Endodermal cell (in vitro differentiated cells): Measurements from ENCODE around the gene GPR153. TPM values are rescaled to one million over a fixed set of nuclear protein-coding genes. Genes with fewer than 3 reads are reported as not detected.

Experiments used
- DNase-seq: peaks from one replicate; pipeline ENCODE4 v3.0.0-alpha.2; 2017
- H3K27ac ChIP-seq: 2 replicates; pipeline ENCODE4 v1.5.1; 2013; ENCODE audit warnings: mild to moderate bottlenecking, low read depth, low read length, moderate library complexity
- H3K27me3 ChIP-seq: 2 replicates; pipeline ENCODE4 v1.6.1; 2013; ENCODE audit warnings: mild to moderate bottlenecking, low read length, moderate library complexity; ENCODE audit not compliant: insufficient read depth, control insufficient read depth, poor library complexity, severe bottlenecking
- H3K36me3 ChIP-seq: 2 replicates; pipeline ENCODE4 v1.7.0; 2013; ENCODE audit warnings: mild to moderate bottlenecking, low read length, moderate library complexity; ENCODE audit not compliant: control insufficient read depth, insufficient read depth
- H3K4me1 ChIP-seq: one replicate; pipeline ENCODE4 v1.7.0; 2013; ENCODE audit warnings: low read length; ENCODE audit not compliant: control insufficient read depth, insufficient read depth
- H3K4me3 ChIP-seq: 2 replicates; pipeline ENCODE4 v1.5.1; 2013; ENCODE audit warnings: mild to moderate bottlenecking, low read length, moderate library complexity
- H3K9ac ChIP-seq: 2 replicates; pipeline ENCODE4 v1.6.1; 2013; ENCODE audit warnings: mild to moderate bottlenecking, low read length, moderate library complexity; ENCODE audit not compliant: poor library complexity, severe bottlenecking; ENCODE audit errors: extremely low read depth
- H3K9me3 ChIP-seq: 2 replicates; pipeline ENCODE4 v1.6.1; 2013; ENCODE audit warnings: mild to moderate bottlenecking, low read length, moderate library complexity; ENCODE audit not compliant: control insufficient read depth
- H3K27ac Mint-ChIP-seq: 2 replicates; pipeline ENCODE4 v1.8.0; 2020; ENCODE audit warnings: mixed read lengths
- H3K27me3 Mint-ChIP-seq: 2 replicates; pipeline ENCODE4 v1.8.0; 2021; ENCODE audit warnings: mild to moderate bottlenecking, mixed read lengths; ENCODE audit not compliant: insufficient read depth
- H3K36me3 Mint-ChIP-seq: 2 replicates; pipeline ENCODE4 v1.8.0; 2020; ENCODE audit warnings: low read depth, mixed read lengths
- H3K4me1 Mint-ChIP-seq: 2 replicates; pipeline ENCODE4 v1.8.0; 2020; ENCODE audit warnings: mixed read lengths
- H3K4me3 Mint-ChIP-seq: 2 replicates; pipeline ENCODE4 v1.8.0; 2020; ENCODE audit warnings: mild to moderate bottlenecking, moderate library complexity, mixed read lengths
- H3K9me3 Mint-ChIP-seq: 2 replicates; pipeline ENCODE4 v1.8.0; 2020; ENCODE audit warnings: mild to moderate bottlenecking, mixed read lengths
- WGBS, 2 experiments: methylation state at CpG; one replicate each; pipeline versions ENCODE4 v1.1.5 to v1.1.7; 2013; ENCODE audit warnings: missing lambda C conversion rate in 2 of 2, mixed read lengths in 1 of 2; ENCODE audit not compliant: insufficient coverage in 1 of 2, insufficient read length in 1 of 2; 5-methylcytosine and 5-hydroxymethylcytosine counted together
- total RNA-seq, 2 donors: library from RNA; stranded (reverse); fragmentation: NEBNext Ultra II Directional in 1 of 2; extraction: Animal tissue kit (Norgen Biotek cat#: 25700) in 1 of 2; gene quantifications; 2 replicates in 1 of 2; 3 replicates in 1 of 2; pipeline ENCODE4 v1.2.1, GENCODE V29; 2021
- TF ChIP-seq, protein P1 (sequence below): fragments of 200-600 bp; sonication (generic); conservative IDR thresholded peaks from 2 replicates; pipeline ENCODE4 v1.5.0; 2021; ENCODE audit warnings: antibody characterized with exemption, mild to moderate bottlenecking

The GPR153 gene
- total RNA-seq, 2 donors from 2014 or later, result 2.4 to 2.8 TPM

- Histone ChIP-seq H3K4me1 (no peaks in the 10 kb centered on the region), H3K36me3 (no peaks in the 10 kb centered on the region), H3K27ac (no peak overlapping the region), H3K4me3 (no peak overlapping the region), H3K27me3 (no peaks in the 10 kb centered on the region), H3K9me3 (no peaks in the 10 kb centered on the region), H3K9ac (no peak overlapping the region)
- DNase-seq, result no peak
- no peaks in the 10 kb centered on the region for H3K4me1 Mint-ChIP-seq
- H3K27ac Mint-ChIP-seq, result no peak overlapping the region
- 90 to 98% methylated on average over 6 to 11 of the region's 11 CpGs for WGBS, 2 experiments
- TF ChIP-seq, protein P1, sequence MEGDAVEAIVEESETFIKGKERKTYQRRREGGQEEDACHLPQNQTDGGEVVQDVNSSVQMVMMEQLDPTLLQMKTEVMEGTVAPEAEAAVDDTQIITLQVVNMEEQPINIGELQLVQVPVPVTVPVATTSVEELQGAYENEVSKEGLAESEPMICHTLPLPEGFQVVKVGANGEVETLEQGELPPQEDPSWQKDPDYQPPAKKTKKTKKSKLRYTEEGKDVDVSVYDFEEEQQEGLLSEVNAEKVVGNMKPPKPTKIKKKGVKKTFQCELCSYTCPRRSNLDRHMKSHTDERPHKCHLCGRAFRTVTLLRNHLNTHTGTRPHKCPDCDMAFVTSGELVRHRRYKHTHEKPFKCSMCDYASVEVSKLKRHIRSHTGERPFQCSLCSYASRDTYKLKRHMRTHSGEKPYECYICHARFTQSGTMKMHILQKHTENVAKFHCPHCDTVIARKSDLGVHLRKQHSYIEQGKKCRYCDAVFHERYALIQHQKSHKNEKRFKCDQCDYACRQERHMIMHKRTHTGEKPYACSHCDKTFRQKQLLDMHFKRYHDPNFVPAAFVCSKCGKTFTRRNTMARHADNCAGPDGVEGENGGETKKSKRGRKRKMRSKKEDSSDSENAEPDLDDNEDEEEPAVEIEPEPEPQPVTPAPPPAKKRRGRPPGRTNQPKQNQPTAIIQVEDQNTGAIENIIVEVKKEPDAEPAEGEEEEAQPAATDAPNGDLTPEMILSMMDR, result no peak
- H3K9me3 Mint-ChIP-seq, result no peaks in the 10 kb centered on the region
- no peak overlapping the region for H3K4me3 Mint-ChIP-seq
- no peaks in the 10 kb centered on the region for H3K27me3 Mint-ChIP-seq
- no peaks in the 10 kb centered on the region for H3K36me3 Mint-ChIP-seq
Observed at GRCh38 chr1:6285336-6285735, 24.4 kb upstream of the GPR153 start.

DNA sequence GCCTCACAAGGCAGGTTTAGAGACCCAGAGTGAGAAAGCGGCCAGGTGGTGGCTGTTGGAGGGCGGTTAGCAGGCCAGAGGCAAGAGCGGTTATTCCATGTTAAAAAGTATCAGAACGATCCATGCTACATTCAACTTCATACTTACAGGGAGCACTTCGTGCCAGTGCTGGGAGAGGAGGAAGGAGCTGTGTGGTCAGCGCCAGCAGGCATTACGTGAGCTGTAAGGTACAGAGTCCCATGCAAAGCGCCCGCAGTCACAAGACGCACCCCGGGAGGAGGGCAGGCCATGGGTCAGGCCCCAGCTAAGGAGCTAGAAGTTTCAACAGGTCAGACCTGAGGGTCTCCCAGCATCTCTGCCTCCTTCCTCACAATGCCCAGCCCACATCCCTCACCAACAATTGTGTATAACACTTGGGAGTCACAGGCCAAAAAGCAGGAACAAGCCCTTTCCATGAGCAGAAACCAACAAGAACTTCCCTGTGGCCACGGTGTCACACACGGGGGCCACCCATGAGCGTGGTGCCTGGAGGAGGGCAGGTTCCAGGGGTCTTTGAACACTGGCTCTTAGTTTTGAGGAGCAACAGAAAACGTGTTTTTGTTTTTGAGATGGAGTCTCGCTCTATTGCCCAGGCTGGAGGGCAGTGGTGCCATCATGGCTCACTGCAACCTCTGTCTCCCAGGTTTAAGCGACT, 21.8 kb upstream of the GPR153 start:
- no peaks in the 10 kb centered on the region for H3K27me3 ChIP-seq
- no peak overlapping the region for H3K4me3 ChIP-seq
- Mint-ChIP-seq H3K27ac (peak overlapping the region; percentile 39), H3K4me1 (no peaks in the 10 kb centered on the region), H3K27me3 (no peaks in the 10 kb centered on the region), H3K4me3 (no peak overlapping the region), H3K36me3 (no peaks in the 10 kb centered on the region), H3K9me3 (no peaks in the 10 kb centered on the region)
- H3K9ac ChIP-seq, result no peak overlapping the region
- H3K9me3 ChIP-seq, result no peaks in the 10 kb centered on the region
- 94 to 99% methylated on average over 14 to 17 of the region's 17 CpGs for WGBS, 2 experiments
- TF ChIP-seq, protein P1, result no peak
- DNase-seq, result no peak
- H3K27ac ChIP-seq, result no peak overlapping the region
- no peaks in the 10 kb centered on the region for H3K4me1 ChIP-seq
- H3K36me3 ChIP-seq, result no peaks in the 10 kb centered on the region

DNA sequence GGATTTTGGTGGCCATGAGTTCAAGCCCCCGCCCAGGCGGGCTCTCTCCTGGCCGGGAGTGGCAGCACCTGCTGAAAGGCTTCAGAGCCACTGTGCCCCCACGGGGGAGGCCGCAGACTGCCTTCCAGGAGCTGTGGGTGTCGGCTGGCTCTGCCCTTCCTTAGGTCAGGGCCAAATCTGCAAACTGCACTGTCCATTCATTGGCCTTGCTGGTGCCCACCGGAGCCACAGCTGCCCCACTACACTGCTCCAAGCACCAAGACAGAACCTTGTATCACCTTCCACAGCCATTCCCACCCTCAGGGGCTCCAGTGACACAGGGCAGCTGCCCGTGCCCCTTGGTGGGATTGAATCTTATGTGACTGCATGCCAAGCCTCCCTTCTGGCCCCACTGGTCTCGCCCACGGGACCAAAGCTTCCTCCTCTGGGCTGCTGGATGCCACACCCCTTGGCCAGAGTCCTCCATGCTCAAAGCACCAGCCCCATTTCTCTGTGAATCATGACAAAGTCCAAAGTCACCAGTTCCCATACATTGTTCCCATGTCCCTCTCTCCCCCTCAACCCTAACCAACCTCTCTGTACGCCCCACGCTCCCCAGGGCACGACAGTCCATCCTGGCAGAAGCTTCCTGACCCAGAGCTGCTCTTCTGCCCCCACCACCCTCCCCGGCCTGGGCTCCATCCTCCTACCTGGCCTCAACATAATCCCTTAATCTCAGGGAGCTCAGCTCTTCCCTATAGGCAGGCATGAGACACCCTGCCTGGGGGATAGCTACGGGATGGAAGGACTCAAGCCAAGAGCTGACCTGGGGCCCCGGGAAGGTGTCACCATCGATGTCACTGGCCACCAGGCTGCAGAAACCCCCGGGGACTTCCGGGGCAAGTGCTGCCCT, 20.9 kb upstream of the GPR153 start:
- TF ChIP-seq, protein P1, result no peak
- Mint-ChIP-seq H3K9me3 (no peaks in the 10 kb centered on the region), H3K36me3 (no peaks in the 10 kb centered on the region), H3K4me1 (no peaks in the 10 kb centered on the region), H3K27ac (peak overlapping the region; percentile 26), H3K4me3 (no peak overlapping the region), H3K27me3 (no peaks in the 10 kb centered on the region)
- Histone ChIP-seq H3K27me3 (no peaks in the 10 kb centered on the region), H3K36me3 (no peaks in the 10 kb centered on the region), H3K4me1 (no peaks in the 10 kb centered on the region), H3K27ac (no peak overlapping the region), H3K9me3 (no peaks in the 10 kb centered on the region), H3K9ac (no peak overlapping the region), H3K4me3 (no peak overlapping the region)
- no peak for DNase-seq
- 92 to 94% methylated on average over 17 to 19 of the region's 19 CpGs for WGBS, 2 experiments
